Mesenchymal stem cell (in vitro differentiated cells and primary cell): ENCODE results near the gene GRB7.

Experiments
- DNase-seq: peaks from one replicate; pipeline ENCODE4 v3.0.0-alpha.2; 2013
- H2AFZ ChIP-seq: one replicate; pipeline ENCODE4 v1.6.1; 2013; ENCODE audit warnings: low read depth, mild to moderate bottlenecking, control low read depth, inconsistent platforms, low read length, moderate library complexity
- H2AK5ac ChIP-seq: 2 replicates; pipeline ENCODE4 v1.6.1; 2013; ENCODE audit warnings: low read length, moderate library complexity, mild to moderate bottlenecking, inconsistent platforms; ENCODE audit not compliant: severe bottlenecking
- H2BK120ac ChIP-seq: one replicate; pipeline ENCODE4 v1.6.1; 2013; ENCODE audit warnings: low read depth, mild to moderate bottlenecking, inconsistent platforms, low read length, moderate library complexity
- H2BK12ac ChIP-seq, 2 experiments: one replicate each; pipeline ENCODE4 v1.6.1; 2013; ENCODE audit warnings: inconsistent platforms in 2 of 2, low read length in 2 of 2, mild to moderate bottlenecking in 2 of 2, moderate library complexity in 2 of 2, control low read depth in 1 of 2
- H2BK15ac ChIP-seq: one replicate; pipeline ENCODE4 v1.6.1; 2013; ENCODE audit warnings: mild to moderate bottlenecking, low read depth, inconsistent platforms; ENCODE audit not compliant: poor library complexity, severe bottlenecking
- H2BK5ac ChIP-seq: 2 replicates; pipeline ENCODE4 v1.6.1; 2013; ENCODE audit warnings: low read depth, mild to moderate bottlenecking, low read length, control low read depth, inconsistent platforms; ENCODE audit not compliant: poor library complexity, severe bottlenecking
- H3K14ac ChIP-seq, 2 experiments: one replicate each; pipeline ENCODE4 v1.6.1; 2013; ENCODE audit warnings: inconsistent platforms in 2 of 2, low read length in 2 of 2, control low read depth in 1 of 2, mild to moderate bottlenecking in 1 of 2, moderate library complexity in 1 of 2
- H3K18ac ChIP-seq, 2 experiments: one replicate each; pipeline ENCODE4 v1.6.1; 2013; ENCODE audit warnings: inconsistent platforms in 2 of 2, low read length in 2 of 2, control low read depth in 1 of 2, low read depth in 1 of 2, mild to moderate bottlenecking in 1 of 2
- H3K23ac ChIP-seq, 2 experiments: one replicate each; pipeline ENCODE4 v1.6.1; 2013; ENCODE audit warnings: inconsistent platforms in 2 of 2, low read length in 2 of 2, mild to moderate bottlenecking in 2 of 2, moderate library complexity in 2 of 2, control low read depth in 1 of 2
- H3K27ac ChIP-seq: 2 replicates; pipeline ENCODE4 v1.5.1; 2013; ENCODE audit warnings: mild to moderate bottlenecking, moderate library complexity, low read length, control low read depth, inconsistent platforms; ENCODE audit not compliant: poor library complexity, severe bottlenecking
- H3K27me3 ChIP-seq, 2 experiments: 2 replicates each; pipeline versions ENCODE4 v1.6.1 to v1.7.0; 2013; ENCODE audit warnings: low read length in 2 of 2, mild to moderate bottlenecking in 2 of 2, moderate library complexity in 2 of 2, control low read depth in 1 of 2, inconsistent platforms in 1 of 2; ENCODE audit not compliant: control insufficient read depth in 1 of 2, insufficient read depth in 1 of 2
- H3K36me3 ChIP-seq, 2 experiments: 2 replicates each; pipeline versions ENCODE4 v1.6.1 to v1.7.0; 2013; ENCODE audit warnings: low read length in 2 of 2, control low read depth in 1 of 2, inconsistent platforms in 1 of 2, low read depth in 1 of 2, mild to moderate bottlenecking in 1 of 2; ENCODE audit not compliant: insufficient read depth in 2 of 2, control insufficient read depth in 1 of 2
- H3K4ac ChIP-seq, 2 experiments: one replicate each; pipeline ENCODE4 v1.6.1; 2013; ENCODE audit warnings: inconsistent platforms in 2 of 2, low read length in 2 of 2, mild to moderate bottlenecking in 2 of 2, moderate library complexity in 2 of 2, control low read depth in 1 of 2, low read depth in 1 of 2
- H3K4me1 ChIP-seq: 2 replicates; pipeline ENCODE4 v1.6.1; 2013; ENCODE audit warnings: low read depth, low read length, control low read depth; ENCODE audit not compliant: control insufficient read depth, insufficient read depth
- H3K4me2 ChIP-seq: 2 replicates; pipeline ENCODE4 v1.6.1; 2013; ENCODE audit warnings: low read length, mild to moderate bottlenecking, inconsistent platforms; ENCODE audit not compliant: poor library complexity, severe bottlenecking
- H3K4me3 ChIP-seq, 2 experiments: 2 replicates each; pipeline versions ENCODE4 v1.5.1 to v1.7.0; 2013; ENCODE audit warnings: low read length in 2 of 2, mild to moderate bottlenecking in 2 of 2, control low read depth in 1 of 2, low read depth in 1 of 2; ENCODE audit not compliant: insufficient read depth in 1 of 2
- H3K79me1 ChIP-seq: replicated peaks from 2 replicates; pipeline ENCODE4 v1.6.1; 2013; ENCODE audit warnings: mild to moderate bottlenecking, control low read depth, low read length, inconsistent platforms; ENCODE audit not compliant: poor library complexity, severe bottlenecking
- H3K9ac ChIP-seq: 2 replicates; pipeline ENCODE4 v1.7.0; 2013; ENCODE audit warnings: mild to moderate bottlenecking, low read length, moderate library complexity
- H3K9me3 ChIP-seq: 2 replicates; pipeline ENCODE4 v1.7.0; 2013; ENCODE audit warnings: mild to moderate bottlenecking, low read length; ENCODE audit not compliant: control insufficient read depth
- H4K8ac ChIP-seq: one replicate; pipeline ENCODE4 v1.6.1; 2013; ENCODE audit warnings: inconsistent platforms, mild to moderate bottlenecking, low read length, moderate library complexity
- H4K91ac ChIP-seq: one replicate; pipeline ENCODE4 v1.6.1; 2013; ENCODE audit warnings: mild to moderate bottlenecking, low read length, inconsistent platforms
- WGBS: methylation state at CpG from one replicate; pipeline ENCODE4 v1.1.7; 2013; ENCODE audit warnings: mixed read lengths; 5-methylcytosine and 5-hydroxymethylcytosine counted together

GRB7 gene

GRCh38 chr17:39742126-39742855 lies 4.6 kb downstream of the GRB7 start:
- 93% methylated on average over 17 of the region's 18 CpGs for WGBS
- Histone ChIP-seq H3K79me1 (peaks cover 24% of the 10 kb centered on the region), H2BK120ac (no peak overlapping the region)

GRCh38 chr17:39742856-39743436 lies 5.2 kb downstream of the GRB7 start:
- Histone ChIP-seq H2BK12ac (no peak overlapping the region), H3K23ac (no peak overlapping the region), H4K8ac (no peak overlapping the region), H3K36me3 (peaks cover 0 to 60% of the 10 kb centered on the region in 2 experiments), H3K9ac (no peak overlapping the region), H2BK120ac (no peak overlapping the region), H3K27ac (no peak overlapping the region), H3K4me2 (no peak overlapping the region), H3K27me3 (peaks cover 0 to 8% of the 10 kb centered on the region in 2 experiments), H2AFZ (no peak overlapping the region), H2AK5ac (peak overlapping the region; percentile 34), H4K91ac (no peak overlapping the region), H3K4ac (no peak overlapping the region), H2BK15ac (no peak overlapping the region), H3K79me1 (peaks cover 20% of the 10 kb centered on the region), H2BK5ac (no peak overlapping the region), H3K14ac (no peak overlapping the region), H3K9me3 (no peaks in the 10 kb centered on the region), H3K4me1 (peaks cover 25% of the 10 kb centered on the region), H3K18ac (no peak overlapping the region), H3K4me3 (no peak overlapping the region)
- 88% methylated on average over 21 of the region's 21 CpGs for whole genome bisulfite sequencing
- no peak for DNase-seq

More at GRCh38 chr17:39742126-39742855, 4.6 kb downstream of the GRB7 start:
- Histone ChIP-seq H3K4ac (no peak overlapping the region), H2BK15ac (no peak overlapping the region), H3K4me3 (no peak overlapping the region), H3K27ac (no peak overlapping the region), H2AK5ac (peak overlapping the region; percentile 34), H3K4me1 (peaks cover 31% of the 10 kb centered on the region), H3K9me3 (no peaks in the 10 kb centered on the region), H3K14ac (no peak overlapping the region), H2BK5ac (no peak overlapping the region), H3K36me3 (peaks cover 0 to 54% of the 10 kb centered on the region in 2 experiments), H2AFZ (no peak overlapping the region), H3K4me2 (no peak overlapping the region), H3K27me3 (peaks cover 0 to 6% of the 10 kb centered on the region in 2 experiments), H2BK12ac (no peak overlapping the region), H4K8ac (no peak overlapping the region), H3K18ac (no peak overlapping the region), H3K9ac (no peak overlapping the region), H3K23ac (no peak overlapping the region), H4K91ac (no peak overlapping the region)
- DNase-seq: no peak

GRCh38 chr17:39744075-39744835 lies 6.5 kb downstream of the GRB7 start:
- Histone ChIP-seq H2BK120ac (no peak overlapping the region), H2AK5ac (no peak overlapping the region), H3K9ac (no peak overlapping the region), H2BK5ac (no peak overlapping the region), H3K27me3 (peaks cover 0 to 8% of the 10 kb centered on the region in 2 experiments), H3K18ac (no peak overlapping the region), H4K91ac (peak overlapping the region; percentile 10), H3K14ac (no peak overlapping the region), H3K4me2 (no peak overlapping the region), H2AFZ (no peak overlapping the region), H3K79me1 (peaks cover 18% of the 10 kb centered on the region), H3K4me3 (no peak overlapping the region), H3K27ac (no peak overlapping the region), H3K23ac (no peak overlapping the region), H4K8ac (no peak overlapping the region), H3K9me3 (no peaks in the 10 kb centered on the region), H2BK12ac (no peak overlapping the region), H2BK15ac (no peak overlapping the region), H3K4ac (no peak overlapping the region), H3K4me1 (peaks cover 22% of the 10 kb centered on the region), H3K36me3 (peaks cover 0 to 60% of the 10 kb centered on the region in 2 experiments)
- WGBS: 89% methylated on average over 16 of the region's 16 CpGs
- no peak for DNase-seq

- Histone ChIP-seq H3K18ac (no peak overlapping the region), H3K4ac (no peak overlapping the region), H2BK15ac (no peak overlapping the region), H3K14ac (no peak overlapping the region), H4K8ac (no peak overlapping the region), H3K27ac (no peak overlapping the region), H3K36me3 (peaks cover 0 to 60% of the 10 kb centered on the region in 2 experiments), H2BK12ac (no peak overlapping the region), H3K23ac (no peak overlapping the region), H3K4me1 (peaks cover 17% of the 10 kb centered on the region), H3K4me3 (no peak overlapping the region), H2BK5ac (no peak overlapping the region), H3K9me3 (no peaks in the 10 kb centered on the region), H3K79me1 (peaks cover 18% of the 10 kb centered on the region), H2AFZ (no peak overlapping the region), H2BK120ac (no peak overlapping the region), H3K4me2 (no peak overlapping the region), H2AK5ac (no peak overlapping the region), H3K9ac (no peak overlapping the region), H3K27me3 (peaks cover 0 to 6% of the 10 kb centered on the region in 2 experiments), H4K91ac (no peak overlapping the region)
- DNase-seq: no peak
- WGBS: 76% methylated on average over 8 of the region's 8 CpGs
These were observed 7.1 kb downstream of the GRB7 start for GRCh38 chr17:39744836-39745215.
